Common myeloid progenitor, CD34-positive (primary cell): Measurements from ENCODE around the gene ANKRD40CL.
"Not testable (repeated sequence)": the region's sequence is repeated elsewhere in the genome, so short reads cannot be mapped to it uniquely, and the experiment has no call there.

Experiments
- CTCF ChIA-PET: fragments of 350-600 bp; sonication (Branson Sonifier 250); formaldehyde crosslinking; loops from one replicate; lab custom pipeline; 2021; ENCODE audit warnings: antibody characterized with exemption; lab: Charles Lee
- POLR2A ChIA-PET: fragments of 350-600 bp; sonication (Branson Sonifier 250); formaldehyde crosslinking; loops from one replicate; lab custom pipeline; 2021; ENCODE audit warnings: antibody characterized with exemption; lab: Charles Lee
- DNase-seq, 3 donors: peaks; one replicate each; pipeline versions ENCODE4 v3.0.0 to v3.0.0-alpha.2; 2013
- H3K27ac ChIP-seq, 2 experiments: 1 replicate in 1 of 2; 2 replicates in 1 of 2; pipeline ENCODE4 v1.7.0; 2013; ENCODE audit warnings: inconsistent platforms in 2 of 2, low read length in 2 of 2, mild to moderate bottlenecking in 2 of 2, low read depth in 1 of 2, moderate library complexity in 1 of 2; ENCODE audit not compliant: severe bottlenecking in 2 of 2, insufficient read depth in 1 of 2, poor library complexity in 1 of 2
- H3K27me3 ChIP-seq, 5 experiments: replicated peaks in 2 of 5; 1 replicate in 3 of 5; 2 replicates in 2 of 5; pipeline versions ENCODE4 v1.6.1 to v1.7.0; 2013; ENCODE audit warnings: low read length in 4 of 5, mild to moderate bottlenecking in 2 of 5, moderate library complexity in 2 of 5, inconsistent platforms in 1 of 5; ENCODE audit not compliant: insufficient read depth in 5 of 5, control insufficient read depth in 4 of 5
- H3K36me3 ChIP-seq, 4 experiments: 1 replicate in 2 of 4; 2 replicates in 2 of 4; pipeline versions ENCODE4 v1.6.1 to v1.7.0; 2013; ENCODE audit warnings: low read length in 3 of 4, control low read depth in 1 of 4, mild to moderate bottlenecking in 1 of 4; ENCODE audit not compliant: control insufficient read depth in 4 of 4, insufficient read depth in 4 of 4
- H3K4me1 ChIP-seq, 4 experiments: 1 replicate in 3 of 4; 2 replicates in 1 of 4; pipeline versions ENCODE4 v1.6.1 to v1.7.1; 2013; ENCODE audit warnings: low read length in 3 of 4, mild to moderate bottlenecking in 3 of 4, control low read depth in 1 of 4, inconsistent platforms in 1 of 4, moderate library complexity in 1 of 4; ENCODE audit not compliant: control insufficient read depth in 4 of 4, insufficient read depth in 4 of 4; ENCODE audit errors: control extremely low read depth in 1 of 4
- H3K4me3 ChIP-seq, 7 experiments: 1 replicate in 4 of 7; 2 replicates in 3 of 7; pipeline versions ENCODE4 v1.5.1 to v1.7.0; 2013; ENCODE audit warnings: mild to moderate bottlenecking in 7 of 7, low read length in 6 of 7, moderate library complexity in 6 of 7, inconsistent platforms in 2 of 7, low read depth in 2 of 7, control low read depth in 1 of 7; ENCODE audit not compliant: insufficient read depth in 4 of 7, control insufficient read depth in 1 of 7; ENCODE audit errors: extremely low read depth in 1 of 7
- H3K9me3 ChIP-seq, 5 experiments: 1 replicate in 4 of 5; 2 replicates in 1 of 5; pipeline versions ENCODE4 v1.6.1 to v1.7.1; 2013; ENCODE audit warnings: low read length in 4 of 5, mild to moderate bottlenecking in 2 of 5, inconsistent platforms in 1 of 5, low read depth in 1 of 5, moderate library complexity in 1 of 5; ENCODE audit not compliant: control insufficient read depth in 4 of 5, insufficient read depth in 2 of 5; ENCODE audit errors: control extremely low read depth in 1 of 5
- WGBS: methylation state at CpG from one replicate; pipeline ENCODE4 v1.1.5; 2013; ENCODE audit not compliant: insufficient coverage; 5-methylcytosine and 5-hydroxymethylcytosine counted together

Gene ANKRD40CL

GRCh38 chr17:50731575-50732460 lies 35.5 kb downstream of the ANKRD40CL start:
- POLR2A ChIA-PET, result no interaction called here
- Histone ChIP-seq H3K9me3 (no peaks in the 10 kb centered on the region), H3K4me1 (peaks cover 0 to 11% (median 6%) of the 10 kb centered on the region in 4 experiments), H3K27ac (peak overlapping the region in 1 of 2 experiments; percentile 59), H3K36me3 (peaks cover 0 to 11% (median 2%) of the 10 kb centered on the region in 4 experiments), H3K4me3 (peak overlapping the region in 1 of 7 experiments; percentile 3), H3K27me3 (no peaks in the 10 kb centered on the region)
- peak in 2 of 3 donors; percentile 35 to 51 for DNase-seq
- CTCF ChIA-PET, result interaction anchor here (1.0 to 1.1 kb wide), 3 partner anchors 13 to 121 kb away, joined by 3 to 5 read pairs (median 3); no protein-coding TSS in a partner anchor
- 87% methylated on average over 5 of the region's 7 CpGs for WGBS

- peaks cover 0 to 14% (median 7%) of the 10 kb centered on the region in 4 experiments for H3K4me1 ChIP-seq
- H3K36me3 ChIP-seq, result peaks cover 0 to 11% (median 3%) of the 10 kb centered on the region in 4 experiments
- ChIA-PET POLR2A (no interaction called here), CTCF (interaction anchor here (1.4 kb wide), 1 partner anchor 10 kb away, joined by 3 read pairs; no protein-coding TSS in a partner anchor)
- no peaks in the 10 kb centered on the region for H3K9me3 ChIP-seq
- no peaks in the 10 kb centered on the region for H3K27me3 ChIP-seq
- no peak overlapping the region for H3K27ac ChIP-seq
- H3K4me3 ChIP-seq, result no peak overlapping the region
- no peak for DNase-seq
- no CpG with 5 or more reads among the region's 5 CpGs for WGBS
These were observed 38.2 kb downstream of the ANKRD40CL start for GRCh38 chr17:50728881-50729765.

- DNase-seq, result no peak
- H3K4me1 ChIP-seq, result peaks cover 0 to 16% (median 10%) of the 10 kb centered on the region in 4 experiments
- H3K27me3 ChIP-seq, result no peaks in the 10 kb centered on the region
- ChIA-PET CTCF (interaction anchor here (0.7 kb wide), 1 partner anchor 51 kb away, joined by 3 read pairs; no protein-coding TSS in a partner anchor), POLR2A (no interaction called here)
- WGBS, result no CpG with 5 or more reads among the region's 2 CpGs
- no peaks in the 10 kb centered on the region for H3K9me3 ChIP-seq
- H3K4me3 ChIP-seq, result no peak overlapping the region
- peaks cover 0 to 11% (median 3%) of the 10 kb centered on the region in 4 experiments for H3K36me3 ChIP-seq
- no peak overlapping the region for H3K27ac ChIP-seq
These were observed 39.2 kb downstream of the ANKRD40CL start for GRCh38 chr17:50728112-50728429.

GRCh38 chr17:50725769-50726655 lies 41.3 kb downstream of the ANKRD40CL start:
- H3K9me3 ChIP-seq, result no peaks in the 10 kb centered on the region
- H3K36me3 ChIP-seq, result peaks cover 0 to 12% (median 3%) of the 10 kb centered on the region in 4 experiments
- no peaks in the 10 kb centered on the region for H3K27me3 ChIP-seq
- H3K4me1 ChIP-seq, result peaks cover 13 to 27% (median 24%) of the 10 kb centered on the region in 4 experiments
- H3K4me3 ChIP-seq, result no peak overlapping the region
- no peak for DNase-seq
- CTCF ChIA-PET, result no interaction called here
- H3K27ac ChIP-seq, result no peak overlapping the region
- POLR2A ChIA-PET, result interaction anchor here (0.6 kb wide), 1 partner anchor 31 kb away, joined by 3 read pairs; no protein-coding TSS in a partner anchor
- WGBS, result 98% methylated on average over 7 of the region's 12 CpGs

GRCh38 chr17:50724622-50725021 lies 42.7 kb downstream of the ANKRD40CL start:
- Histone ChIP-seq H3K4me1 (peaks cover 19 to 33% (median 23%) of the 10 kb centered on the region in 4 experiments), H3K36me3 (peaks cover 0 to 12% (median 3%) of the 10 kb centered on the region in 4 experiments)
- CTCF ChIA-PET, H3K9me3 ChIP-seq, H3K27ac ChIP-seq, H3K27me3 ChIP-seq, DNase-seq, H3K4me3 ChIP-seq, POLR2A ChIA-PET: not testable (repeated sequence)
- 100% methylated on average over 1 of the region's 6 CpGs for WGBS

DNA sequence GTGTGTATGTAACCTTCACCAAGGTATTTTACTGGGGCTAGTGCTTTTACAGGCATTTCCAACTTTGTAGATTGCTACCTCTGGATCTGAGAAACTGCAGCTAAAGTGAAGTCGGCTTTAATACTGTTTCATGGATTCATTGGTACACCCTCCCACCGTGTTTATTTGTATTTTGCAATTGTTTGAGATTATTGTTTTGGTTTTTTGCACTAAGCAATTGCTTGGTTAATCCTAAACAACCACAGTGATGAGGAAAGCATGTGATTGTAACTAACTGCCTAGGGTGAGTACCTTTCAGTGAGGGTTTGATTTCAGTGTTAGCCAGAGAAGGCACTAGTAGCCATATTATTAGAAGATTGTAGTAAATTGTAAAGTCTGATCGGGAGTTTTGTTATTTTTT lies 44.6 kb downstream of the ANKRD40CL start:
- Histone ChIP-seq H3K36me3 (peaks cover 0 to 9% (median 2%) of the 10 kb centered on the region in 4 experiments), H3K9me3 (no peaks in the 10 kb centered on the region), H3K4me1 (peaks cover 19 to 37% (median 25%) of the 10 kb centered on the region in 4 experiments), H3K4me3 (no peak overlapping the region), H3K27ac (no peak overlapping the region), H3K27me3 (no peaks in the 10 kb centered on the region)
- DNase-seq, result no peak
- ChIA-PET POLR2A (no interaction called here), CTCF (interaction anchor here (1.0 kb wide), 1 partner anchor 92 kb away, joined by 3 read pairs; no protein-coding TSS in a partner anchor)
- WGBS, result 100% methylated on average over 1 of the region's 3 CpGs
